A172 (cell line): ENCODE data around the gene KLHL21. TPM values are rescaled to one million over a fixed set of nuclear protein-coding genes. Genes with fewer than 3 reads are reported as not detected.
A peak's percentile ranks its signal among the peaks of the same experiment; 100 is the strongest.
"Not testable (repeated sequence)": the region's sequence is repeated elsewhere in the genome, so short reads cannot be mapped to it uniquely, and the experiment has no call there.

Experiments
- DNase-seq: peaks from one replicate; pipeline ENCODE4 v3.0.0-alpha.2; 2015; ENCODE audit warnings: low spot score
- total RNA-seq: library from RNA; depleted of rRNA; stranded (reverse); fragments of >200 nt; shearing (Covaris generic); gene quantifications from 2 replicates; pipeline ENCODE4 v1.2.3, GENCODE V29; 2014; rRNA removed

KLHL21 gene
- total RNA-seq = 16.0 and 18.2 TPM in 2 replicates

DNA sequence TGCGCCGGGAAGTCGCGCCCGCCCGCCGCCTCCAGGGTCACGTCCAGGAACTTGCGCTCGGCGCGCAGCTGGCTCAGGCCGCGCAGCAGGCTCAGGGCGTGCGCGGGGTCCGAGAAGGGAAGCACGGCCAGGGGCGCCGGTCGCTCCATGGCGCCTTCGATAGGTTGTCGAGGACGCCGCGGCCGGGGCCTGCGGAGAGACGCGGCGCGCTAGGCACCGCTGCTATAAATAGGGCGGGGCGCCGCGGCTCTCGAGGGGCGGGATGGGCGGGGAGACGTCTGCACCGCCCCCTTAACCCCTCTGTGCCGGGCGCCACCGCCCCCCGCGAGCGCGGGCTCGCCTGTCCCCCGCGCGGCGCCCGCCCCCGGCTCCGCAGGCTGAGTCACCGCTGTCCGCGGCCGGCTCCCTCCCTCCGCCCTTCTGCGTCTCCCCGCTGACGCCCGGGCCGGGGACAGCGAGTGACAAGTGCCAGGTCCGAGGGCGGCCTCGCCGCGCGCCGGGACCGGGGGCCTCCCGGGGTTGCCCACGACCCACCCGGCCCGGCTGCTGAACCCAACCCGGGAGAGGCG, at the start of gene KLHL21:
Gene KLHL21, minus strand, starts transcription at position 201 of the 569 bp plus-strand sequence. Its CDS starts 52 bp downstream, at position 149.
- DNase-seq = peak; percentile 52

DNA sequence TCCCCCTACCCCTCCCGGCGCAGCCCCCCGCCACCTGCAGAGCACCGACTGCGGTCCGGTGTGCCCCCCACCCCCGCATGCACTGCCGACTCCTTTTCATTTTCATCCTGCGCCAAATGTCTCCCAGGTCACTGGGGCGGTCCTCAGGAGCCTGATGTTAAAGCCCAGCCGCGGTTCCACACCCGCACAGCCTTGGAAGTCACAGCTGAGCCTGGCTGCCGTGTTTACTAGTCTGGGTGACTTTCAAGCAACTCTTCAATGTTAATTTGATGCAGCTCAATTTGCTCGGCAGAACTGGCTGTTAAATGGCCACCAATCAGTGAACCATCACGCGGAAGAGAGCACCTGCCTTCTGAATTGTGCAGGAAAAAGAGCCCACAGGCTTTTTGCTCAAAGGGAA, 49.2 kb upstream of the KLHL21 start:
- no peak for DNase-seq

DNA sequence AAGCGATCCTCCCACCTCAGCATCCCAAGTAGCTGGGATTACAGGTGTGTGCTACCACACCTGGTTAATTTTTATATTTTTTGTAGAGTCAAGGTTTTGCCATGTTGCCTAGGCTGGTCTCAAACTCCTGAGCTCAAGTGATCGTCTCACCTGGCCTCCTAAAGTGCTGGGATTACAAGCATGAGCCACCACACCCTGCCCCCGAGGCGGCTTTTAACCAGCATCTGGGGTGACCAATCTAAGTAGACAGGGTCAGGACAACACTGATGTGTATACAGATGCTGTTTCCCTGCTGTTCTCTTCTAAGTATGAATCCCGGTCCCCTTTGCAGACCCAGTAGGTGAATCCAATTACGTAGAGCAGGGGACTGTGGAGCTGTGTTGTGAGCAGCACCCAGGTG, 45.9 kb upstream of the KLHL21 start:
- no peak for DNase-seq

GRCh38 chr1:6646499-6647148, 44.0 kb upstream of the KLHL21 start:
- DNase-seq = peak; percentile 13

DNA sequence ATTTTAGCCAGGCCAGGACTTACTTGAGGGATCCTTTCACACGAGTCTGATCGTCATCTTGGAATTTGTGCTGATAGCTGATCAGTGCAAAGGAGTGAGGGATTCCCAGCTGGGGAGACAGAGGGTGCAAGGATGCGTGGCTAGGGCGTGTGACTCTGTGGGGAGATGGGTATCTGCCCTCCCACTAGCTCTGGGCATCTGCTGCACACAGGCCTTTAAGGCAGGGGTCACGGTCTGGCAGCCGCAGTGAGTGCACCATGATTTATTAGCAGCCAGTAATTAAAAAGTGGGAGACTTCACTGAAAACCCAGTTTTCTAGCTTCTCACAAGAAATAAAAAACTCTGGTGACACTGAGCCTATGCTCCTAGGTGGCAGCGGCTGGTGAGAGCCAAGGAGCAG, 42.3 kb upstream of the KLHL21 start:
- no peak for DNase-seq

GRCh38 chr1:6640867-6641266, 38.2 kb upstream of the KLHL21 start:
- DNase-seq = not testable (repeated sequence)

- no peak for DNase-seq
Observed at GRCh38 chr1:6638226-6638625, 35.6 kb upstream of the KLHL21 start.

DNA sequence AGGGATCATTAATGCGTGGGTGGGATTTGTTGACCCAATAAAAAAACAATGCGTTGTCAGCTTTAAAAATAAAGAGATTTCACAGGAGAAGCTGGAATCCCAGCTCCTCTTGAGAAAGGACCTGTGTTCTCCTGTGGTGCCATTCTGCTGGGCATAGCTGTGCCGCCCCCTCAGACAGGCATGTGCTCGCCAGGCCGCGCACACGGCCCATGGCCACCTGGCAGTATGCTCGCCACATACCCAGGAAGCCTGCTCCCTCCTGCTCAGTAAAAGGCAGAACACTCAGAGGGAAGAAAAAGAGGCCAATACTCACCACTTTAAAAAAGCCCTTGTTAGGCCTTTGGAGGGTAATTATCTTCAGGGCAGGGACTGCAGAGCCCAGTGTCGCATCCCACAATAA, 35.1 kb upstream of the KLHL21 start:
- no peak for DNase-seq

GRCh38 chr1:6636778-6637177, 34.1 kb upstream of the KLHL21 start:
- not testable (repeated sequence) for DNase-seq

- no peak for DNase-seq
Observed at GRCh38 chr1:6635910-6636760, 33.5 kb upstream of the KLHL21 start.

GRCh38 chr1:6635161-6635909, 32.7 kb upstream of the KLHL21 start:
- no peak for DNase-seq

- DNase-seq = peak; percentile 5
Observed at GRCh38 chr1:6634371-6635052, 31.8 kb upstream of the KLHL21 start.

DNA sequence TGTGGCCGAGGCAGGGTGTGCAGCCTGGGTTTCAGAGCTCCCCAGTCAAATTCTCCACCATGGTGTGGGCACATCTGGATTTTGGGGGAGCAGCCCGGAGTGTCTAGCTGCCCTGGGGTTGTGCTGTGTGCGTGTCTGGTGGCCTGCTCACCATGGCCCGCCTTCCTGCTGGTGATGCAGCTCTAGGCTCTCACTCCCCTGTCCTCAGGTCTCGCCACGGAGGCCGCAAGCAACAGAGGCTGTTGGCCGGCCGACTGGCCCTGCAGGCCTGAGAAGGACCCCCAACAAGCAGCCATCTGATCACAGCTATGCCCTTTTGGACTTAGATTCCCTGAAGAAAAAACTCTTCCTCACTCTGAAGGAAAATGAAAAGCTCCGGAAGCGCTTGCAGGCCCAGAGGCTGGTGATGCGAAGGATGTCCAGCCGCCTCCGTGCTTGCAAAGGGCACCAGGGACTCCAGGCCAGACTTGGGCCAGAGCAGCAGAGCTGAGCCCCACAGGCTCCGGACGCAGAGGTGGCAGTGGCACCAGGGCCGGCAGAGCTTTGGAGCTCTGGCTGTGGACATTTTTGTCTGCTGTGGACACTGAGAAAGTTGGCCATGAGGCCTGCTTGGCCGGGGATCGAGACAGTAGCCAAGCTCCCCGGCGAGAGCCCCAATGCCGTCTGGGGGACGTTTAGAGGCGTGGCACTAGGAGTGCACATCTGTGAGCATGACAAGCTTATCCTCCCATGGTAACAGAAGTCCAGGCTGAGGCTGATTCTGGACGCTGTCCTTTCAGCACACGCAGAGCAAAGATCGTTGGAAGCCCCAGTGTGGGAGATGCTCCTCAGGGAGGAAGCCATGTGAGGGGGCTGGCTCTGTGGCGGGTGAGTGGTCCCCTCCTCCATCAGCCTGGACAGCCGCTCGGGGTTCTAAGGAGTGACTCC, 30.2 kb upstream of the KLHL21 start:
- DNase-seq = no peak

DNA sequence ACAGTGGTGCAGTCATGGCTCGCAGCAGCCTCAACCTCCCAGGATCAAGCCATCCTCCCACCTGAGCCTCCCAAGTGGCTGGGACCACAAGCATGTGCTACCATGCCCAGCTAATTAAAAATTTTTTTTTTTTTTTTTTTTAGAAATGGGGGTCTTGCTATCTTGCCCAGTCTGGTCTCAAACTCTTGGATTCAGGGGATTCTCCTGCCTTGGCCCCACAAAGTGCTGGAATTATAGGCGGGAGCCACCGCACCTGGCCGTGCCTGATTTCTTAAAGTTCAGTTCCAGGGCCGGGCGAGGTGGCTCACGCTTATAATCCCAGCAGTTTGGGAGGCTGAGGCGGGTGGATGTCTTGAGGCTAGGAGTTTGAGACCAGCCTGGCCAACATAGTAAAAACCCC, 28.4 kb upstream of the KLHL21 start:
- DNase-seq = no peak

DNA sequence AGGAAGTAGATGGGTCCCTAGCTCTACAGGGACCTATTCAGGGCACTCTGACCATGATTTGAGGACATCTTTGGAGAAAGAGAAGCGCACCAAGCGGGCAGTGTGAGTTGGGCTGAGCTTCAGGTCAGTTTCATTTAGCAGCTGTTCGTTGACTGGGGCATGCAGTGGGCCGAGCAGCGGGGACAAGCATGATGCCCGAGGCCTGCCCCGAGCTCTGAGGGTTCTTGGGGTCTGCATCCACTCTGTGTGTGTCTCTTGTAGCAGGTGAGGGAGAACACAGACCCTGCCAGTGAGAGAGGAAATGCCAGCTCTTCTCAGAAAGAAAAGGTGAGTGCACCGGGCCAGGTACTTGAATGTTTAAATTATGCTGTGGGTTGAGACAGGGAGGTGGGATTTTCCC, 27.4 kb upstream of the KLHL21 start:
- no peak for DNase-seq

- DNase-seq = no peak
Observed at GRCh38 chr1:6628971-6629479, 26.4 kb upstream of the KLHL21 start.

DNA sequence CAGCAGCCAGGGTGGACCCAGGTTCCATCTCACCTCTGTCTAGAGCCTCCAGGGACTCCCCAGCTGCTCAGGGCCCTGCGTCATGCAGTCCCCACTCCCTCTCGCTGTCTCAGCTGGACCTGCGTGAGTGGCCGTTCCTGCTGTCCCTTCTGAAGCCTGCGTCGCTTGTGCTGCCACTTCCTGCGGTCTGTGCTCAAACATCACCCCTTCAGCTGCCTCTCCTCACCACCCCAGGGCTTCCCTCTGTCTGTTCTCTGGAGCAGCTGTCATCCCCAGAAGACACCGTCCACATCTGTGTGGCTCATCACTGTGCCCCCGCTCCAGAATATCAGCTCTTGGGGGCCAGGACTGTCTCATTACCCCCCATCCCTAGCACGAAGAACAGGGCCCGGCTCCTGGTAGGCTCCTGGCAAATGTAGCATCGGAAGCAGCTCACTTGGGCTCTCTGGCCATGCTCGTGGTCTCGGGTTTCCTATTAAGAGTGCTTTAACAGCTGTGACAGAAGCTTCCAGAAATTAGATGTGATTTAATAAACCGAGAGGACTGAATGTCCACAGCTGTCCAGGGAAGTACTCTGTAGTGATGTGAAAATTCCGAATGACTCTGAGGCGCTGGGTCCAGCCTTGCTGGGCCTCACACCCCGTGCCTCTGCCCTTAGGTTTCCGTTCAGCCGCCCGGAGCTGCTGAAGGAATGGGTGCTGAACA, 25.3 kb upstream of the KLHL21 start:
- DNase-seq = no peak

DNA sequence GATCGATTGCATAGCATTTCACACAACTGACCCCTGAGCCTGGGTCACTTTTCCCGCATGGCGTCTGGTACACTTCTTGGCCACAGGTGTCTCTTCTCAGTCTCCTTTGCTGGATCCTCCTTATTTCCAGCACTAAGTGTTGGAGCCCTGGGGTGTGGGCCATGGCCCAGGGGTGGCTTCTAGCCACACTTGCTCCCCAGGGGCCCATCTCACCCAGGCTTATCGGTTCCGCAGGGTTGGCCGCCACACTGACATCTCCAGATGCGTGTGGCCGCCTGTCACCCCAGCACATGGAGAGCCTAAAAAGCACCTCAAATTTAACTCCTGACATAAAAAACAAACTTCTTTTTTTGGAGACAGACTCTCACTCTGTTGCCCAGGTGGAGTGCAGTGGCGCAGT, 24.4 kb upstream of the KLHL21 start:
- DNase-seq = no peak

GRCh38 chr1:6625584-6626149, 23.0 kb upstream of the KLHL21 start:
- DNase-seq = peak; percentile 28
